CD14-positive monocyte (primary cell): Measurements from ENCODE around the gene CFAP126. TPM values are rescaled to one million over a fixed set of nuclear protein-coding genes. Genes with fewer than 3 reads are reported as not detected.
"Not testable (repeated sequence)": the region's sequence is repeated elsewhere in the genome, so short reads cannot be mapped to it uniquely, and the experiment has no call there.

Experiments
- DNase-seq, 3 donors: peaks; one replicate each; pipeline ENCODE4 v3.0.0-alpha.2; 2011 to 2022
- H2AFZ ChIP-seq: 2 replicates; pipeline ENCODE4 v1.6.0; 2012; ENCODE audit warnings: mild to moderate bottlenecking, low read depth, low read length, inconsistent platforms; ENCODE audit not compliant: insufficient read depth, poor library complexity, severe bottlenecking
- H3K27ac ChIP-seq, 2 donors: 1 replicate in 1 of 2; 2 replicates in 1 of 2; pipeline ENCODE4 v1.5.1; 2012 to 2013; ENCODE audit warnings: low read length in 2 of 2, control low read depth in 1 of 2, inconsistent platforms in 1 of 2, low read depth in 1 of 2, mild to moderate bottlenecking in 1 of 2
- H3K27me3 ChIP-seq, 2 donors: one replicate each; pipeline versions ENCODE4 v1.6.0 to v1.6.1; 2011 to 2013; ENCODE audit warnings: low read length in 2 of 2; ENCODE audit not compliant: control insufficient read depth in 2 of 2, insufficient read depth in 2 of 2
- H3K36me3 ChIP-seq, 2 donors: replicated peaks in 1 of 2; 1 replicate in 1 of 2; 2 replicates in 1 of 2; pipeline versions ENCODE4 v1.5.1 to v1.6.1; 2012 to 2013; ENCODE audit warnings: low read length in 2 of 2, control low read depth in 1 of 2, inconsistent platforms in 1 of 2, mild to moderate bottlenecking in 1 of 2; ENCODE audit not compliant: insufficient read depth in 2 of 2, control insufficient read depth in 1 of 2
- H3K4me1 ChIP-seq, 2 donors: 1 replicate in 1 of 2; 2 replicates in 1 of 2; pipeline versions ENCODE4 v1.5.1 to v1.6.1; 2012 to 2013; ENCODE audit warnings: low read length in 2 of 2, control low read depth in 1 of 2, inconsistent platforms in 1 of 2, mild to moderate bottlenecking in 1 of 2, moderate library complexity in 1 of 2; ENCODE audit not compliant: insufficient read depth in 2 of 2, control insufficient read depth in 1 of 2
- H3K4me2 ChIP-seq: replicated peaks from 2 replicates; pipeline ENCODE3; 2012; ENCODE audit warnings: low read length, moderate library complexity, mild to moderate bottlenecking; ENCODE audit not compliant: poor library complexity, severe bottlenecking; ENCODE audit errors: extremely low read depth
- H3K4me3 ChIP-seq, 3 experiments: fragments of 200-600 bp in 1 of 3; sonication (generic) in 1 of 3; replicated peaks in 1 of 3; 1 replicate in 2 of 3; 2 replicates in 1 of 3; pipeline ENCODE4 v1.5.1; 2011 to 2013; ENCODE audit warnings: low read length in 3 of 3, mild to moderate bottlenecking in 3 of 3, control low read depth in 2 of 3, low read depth in 2 of 3, inconsistent platforms in 1 of 3, moderate library complexity in 1 of 3
- H3K79me2 ChIP-seq: 2 replicates; pipeline ENCODE4 v1.6.0; 2012; ENCODE audit warnings: mild to moderate bottlenecking, control low read depth, inconsistent platforms, low read length, moderate library complexity; ENCODE audit not compliant: insufficient read depth
- H3K9ac ChIP-seq: 2 replicates; pipeline ENCODE4 v1.6.0; 2017; ENCODE audit warnings: low read length, mild to moderate bottlenecking; ENCODE audit not compliant: insufficient read depth, poor library complexity, severe bottlenecking
- H3K9me3 ChIP-seq, 2 donors: replicated peaks in 1 of 2; 1 replicate in 1 of 2; 2 replicates in 1 of 2; pipeline versions ENCODE4 v1.5.1 to v1.6.1; 2012 to 2013; ENCODE audit warnings: low read length in 2 of 2, control low read depth in 1 of 2; ENCODE audit not compliant: control insufficient read depth in 1 of 2, insufficient read depth in 1 of 2
- H4K20me1 ChIP-seq: 2 replicates; pipeline ENCODE4 v1.6.0; 2012; ENCODE audit warnings: mild to moderate bottlenecking, low read length, control low read depth, moderate library complexity; ENCODE audit not compliant: insufficient read depth
- H3K27ac Mint-ChIP-seq, 7 donors: one replicate each; pipeline ENCODE4 v1.8.0; 2020; ENCODE audit warnings: mild to moderate bottlenecking in 7 of 7, mixed read lengths in 7 of 7, moderate library complexity in 6 of 7, inconsistent platforms in 2 of 7
- H3K27me3 Mint-ChIP-seq, 3 donors: one replicate each; pipeline ENCODE4 v1.8.0; 2021 to 2022; ENCODE audit warnings: low read depth in 3 of 3, mild to moderate bottlenecking in 3 of 3, mixed read lengths in 3 of 3, moderate library complexity in 3 of 3, inconsistent platforms in 1 of 3
- H3K36me3 Mint-ChIP-seq, 2 donors: one replicate each; pipeline ENCODE4 v1.8.0; 2020; ENCODE audit warnings: mixed read lengths in 2 of 2, inconsistent platforms in 1 of 2, mild to moderate bottlenecking in 1 of 2
- H3K4me1 Mint-ChIP-seq: one replicate; pipeline ENCODE4 v1.8.0; 2020; ENCODE audit warnings: mild to moderate bottlenecking, mixed read lengths
- H3K4me3 Mint-ChIP-seq, 2 donors: one replicate each; pipeline ENCODE4 v1.8.0; 2020; ENCODE audit warnings: mild to moderate bottlenecking in 2 of 2, mixed read lengths in 2 of 2, moderate library complexity in 1 of 2
- H3K9me3 Mint-ChIP-seq, 7 donors: one replicate each; pipeline ENCODE4 v1.8.0; 2020 to 2022; ENCODE audit warnings: mixed read lengths in 7 of 7, mild to moderate bottlenecking in 6 of 7, moderate library complexity in 6 of 7, inconsistent platforms in 2 of 7
- WGBS: methylation state at CpG from one replicate; pipeline ENCODE4 v1.1.5; 2013; ENCODE audit warnings: missing lambda C conversion rate; ENCODE audit not compliant: insufficient coverage; 5-methylcytosine and 5-hydroxymethylcytosine counted together
- intact Hi-C, 2 donors: fragments of 100-400 bp; cut with micrococcal nuclease; formaldehyde crosslinking; loops; one replicate each; pipeline versions ENCODE4 v1.15.0 to v1.15.1; 2023
- polyA plus RNA-seq, 3 donors: library from polyadenylated mRNA; depleted of rRNA in 1 of 3; unstranded in 2 of 3; stranded (reverse) in 1 of 3; fragments of 300-500 nt in 2 of 3; fragments of >200 nt in 1 of 3; fragmentation: Illumina TruSeq in 2 of 3; gene quantifications; 1 replicate in 2 of 3; 2 replicates in 1 of 3; pipeline ENCODE4 v1.2.3, GENCODE V29; 2012 to 2021
- TF ChIP-seq, protein P1 (sequence below): fragments of 200-600 bp; IDR thresholded peaks from one replicate; pipeline ENCODE4 v1.8.0; 2022; ENCODE audit warnings: antibody characterized with exemption, mild to moderate bottlenecking

Gene CFAP126
- polyA plus RNA-seq, 3 donors = not detected

DNA sequence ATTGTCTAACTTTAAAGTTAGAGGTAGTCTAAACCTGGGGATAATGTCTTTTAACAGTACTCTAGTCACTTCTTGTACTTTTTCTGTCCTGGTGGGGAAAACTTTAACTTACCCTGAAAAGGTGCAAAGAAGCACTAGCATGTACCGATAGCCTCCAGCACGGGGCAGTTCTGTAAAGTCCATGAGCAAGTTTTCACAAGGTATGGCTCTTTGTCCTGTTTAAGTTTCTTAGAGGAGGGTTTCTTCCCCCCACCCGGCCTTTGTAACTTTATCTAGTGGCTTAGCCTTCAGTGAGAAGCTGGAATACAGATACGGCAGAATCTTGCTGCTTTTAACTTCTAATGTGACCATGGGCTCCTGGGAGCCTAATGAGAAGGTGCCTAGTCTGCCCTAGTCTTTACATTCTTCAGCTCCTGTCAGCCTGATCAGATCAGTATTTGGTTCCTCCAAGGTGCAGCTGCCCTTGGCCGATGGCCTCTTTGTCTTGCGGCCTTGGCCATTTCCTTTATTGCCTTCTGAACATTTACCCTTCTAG lies 39.8 kb upstream of the CFAP126 start:
- H3K27ac ChIP-seq = no peak overlapping the region
- 100% methylated on average over 3 of the region's 6 CpGs for WGBS
- H3K36me3 ChIP-seq = no peaks in the 10 kb centered on the region
- Mint-ChIP-seq H3K27me3 (peaks cover 24 to 29% (median 24%) of the 10 kb centered on the region in 3 donors), H3K9me3 (peaks cover 16 to 41% (median 32%) of the 10 kb centered on the region in 7 donors), H3K27ac (no peak overlapping the region), H3K4me3 (no peak overlapping the region), H3K4me1 (peaks cover 5% of the 10 kb centered on the region), H3K36me3 (peaks cover 12 to 17% of the 10 kb centered on the region in 2 donors)
- H3K79me2 ChIP-seq = no peaks in the 10 kb centered on the region
- H3K9me3 ChIP-seq = peaks cover 16 to 17% of the 10 kb centered on the region in 2 donors
- TF ChIP-seq, protein P1, sequence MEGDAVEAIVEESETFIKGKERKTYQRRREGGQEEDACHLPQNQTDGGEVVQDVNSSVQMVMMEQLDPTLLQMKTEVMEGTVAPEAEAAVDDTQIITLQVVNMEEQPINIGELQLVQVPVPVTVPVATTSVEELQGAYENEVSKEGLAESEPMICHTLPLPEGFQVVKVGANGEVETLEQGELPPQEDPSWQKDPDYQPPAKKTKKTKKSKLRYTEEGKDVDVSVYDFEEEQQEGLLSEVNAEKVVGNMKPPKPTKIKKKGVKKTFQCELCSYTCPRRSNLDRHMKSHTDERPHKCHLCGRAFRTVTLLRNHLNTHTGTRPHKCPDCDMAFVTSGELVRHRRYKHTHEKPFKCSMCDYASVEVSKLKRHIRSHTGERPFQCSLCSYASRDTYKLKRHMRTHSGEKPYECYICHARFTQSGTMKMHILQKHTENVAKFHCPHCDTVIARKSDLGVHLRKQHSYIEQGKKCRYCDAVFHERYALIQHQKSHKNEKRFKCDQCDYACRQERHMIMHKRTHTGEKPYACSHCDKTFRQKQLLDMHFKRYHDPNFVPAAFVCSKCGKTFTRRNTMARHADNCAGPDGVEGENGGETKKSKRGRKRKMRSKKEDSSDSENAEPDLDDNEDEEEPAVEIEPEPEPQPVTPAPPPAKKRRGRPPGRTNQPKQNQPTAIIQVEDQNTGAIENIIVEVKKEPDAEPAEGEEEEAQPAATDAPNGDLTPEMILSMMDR = no peak
- DNase-seq = no peak
- H3K4me2 ChIP-seq = no peak overlapping the region
- intact Hi-C loops = no loop called here
- H4K20me1 ChIP-seq = no peaks in the 10 kb centered on the region
- H3K4me3 ChIP-seq = no peak overlapping the region
- no peak overlapping the region for H3K9ac ChIP-seq
- no peaks in the 10 kb centered on the region for H3K4me1 ChIP-seq
- no peak overlapping the region for H2AFZ ChIP-seq
- H3K27me3 ChIP-seq = peaks cover 13 to 14% of the 10 kb centered on the region in 2 donors

DNA sequence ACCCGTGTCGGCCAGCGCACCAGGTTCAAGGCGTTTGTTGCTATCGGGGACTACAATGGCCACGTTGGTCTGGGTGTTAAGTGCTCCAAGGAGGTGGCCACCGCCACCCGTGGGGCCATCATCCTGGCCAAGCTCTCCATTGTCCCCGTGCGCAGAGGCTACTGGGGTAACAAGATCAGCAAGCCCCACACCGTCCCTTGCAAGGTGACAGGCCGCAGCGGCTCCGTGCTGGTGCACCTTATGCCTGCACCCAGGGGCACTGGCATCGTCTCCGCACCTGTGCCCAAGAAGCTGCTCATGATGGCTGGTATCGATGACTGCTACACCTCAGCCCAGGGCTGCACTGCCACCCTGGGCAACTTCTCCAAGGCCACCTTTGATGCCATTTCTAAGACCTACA lies 38.9 kb upstream of the CFAP126 start:
- Histone ChIP-seq H3K9me3 (peaks cover 16 to 17% of the 10 kb centered on the region in 2 donors), H3K27me3 (peaks cover 13 to 14% of the 10 kb centered on the region in 2 donors)
- H3K4me3 ChIP-seq, H3K9ac ChIP-seq, H3K27ac ChIP-seq, H3K27ac Mint-ChIP-seq, intact Hi-C loops, H3K79me2 ChIP-seq, DNase-seq, H3K4me2 ChIP-seq, H3K4me1 Mint-ChIP-seq, H2AFZ ChIP-seq, H4K20me1 ChIP-seq, H3K4me3 Mint-ChIP-seq, H3K36me3 ChIP-seq, H3K4me1 ChIP-seq: not testable (repeated sequence)
- peaks cover 16 to 35% (median 31%) of the 10 kb centered on the region in 7 donors for H3K9me3 Mint-ChIP-seq
- over 99% methylated on average over 14 of the region's 17 CpGs for WGBS
- peaks cover 24 to 30% (median 26%) of the 10 kb centered on the region in 3 donors for H3K27me3 Mint-ChIP-seq
- H3K36me3 Mint-ChIP-seq = peaks cover 12 to 20% of the 10 kb centered on the region in 2 donors
